Gastrocnemius medialis (tissue), 4 donors: ENCODE data around the gene GATAD1. TPM values are rescaled to one million over a fixed set of nuclear protein-coding genes. Genes with fewer than 3 reads are reported as not detected.

Source experiments
- ATAC-seq, 2 donors: fragments of 150-250 bp; one replicate each; pipeline ENCODE4 v1.9.1; 2016
- DNase-seq, 2 donors: peaks; one replicate each; pipeline ENCODE4 v3.0.0-alpha.2; 2019
- H3K27ac ChIP-seq, 4 donors: fragments of 200-600 bp; sonication (generic); 1 replicate in 1 of 4; 2 replicates in 3 of 4; pipeline ENCODE4 v1.5.1; 2016 to 2018; ENCODE audit warnings: mild to moderate bottlenecking in 2 of 4, moderate library complexity in 1 of 4
- H3K27me3 ChIP-seq, 3 donors: fragments of 200-600 bp; sonication (generic) in 2 of 3; 1 replicate in 1 of 3; 2 replicates in 2 of 3; pipeline versions ENCODE4 v1.5.1 to v1.6.0; 2016 to 2019; ENCODE audit warnings: mild to moderate bottlenecking in 1 of 3, moderate library complexity in 1 of 3
- H3K36me3 ChIP-seq, 2 donors: fragments of 200-600 bp; sonication (generic) in 1 of 2; one replicate each; pipeline ENCODE4 v1.5.1; 2017 to 2018
- H3K4me1 ChIP-seq, 2 donors: fragments of 200-600 bp; sonication (generic) in 1 of 2; one replicate each; pipeline ENCODE4 v1.5.1; 2016 to 2017; ENCODE audit warnings: mild to moderate bottlenecking in 2 of 2
- H3K4me3 ChIP-seq, 4 donors: fragments of 200-600 bp; sonication (generic) in 3 of 4; 1 replicate in 1 of 4; 2 replicates in 3 of 4; pipeline ENCODE4 v1.5.1; 2016 to 2019; ENCODE audit warnings: mild to moderate bottlenecking in 2 of 4
- H3K9me3 ChIP-seq, 3 donors: fragments of 200-600 bp; sonication (generic) in 2 of 3; 1 replicate in 1 of 3; 2 replicates in 2 of 3; pipeline ENCODE4 v1.5.1; 2016 to 2019
- POLR2A ChIP-seq, 2 donors: fragments of 450-650 bp; IDR thresholded peaks; one replicate each; pipeline ENCODE4 v1.6.1; 2017; ENCODE audit warnings: antibody characterized with exemption in 2 of 2, mild to moderate bottlenecking in 2 of 2, moderate library complexity in 2 of 2
- in situ Hi-C, 4 donors: fragments of 200-750 bp; cut with MboI; loops; one replicate each; pipeline versions ENCODE4 v1.15.0 to v1.8.0; 2017; ENCODE audit warnings: low sequenced_read_pairs in 4 of 4
- intact Hi-C: fragments of 100-400 bp; cut with DNase I; formaldehyde crosslinking; loops from one replicate; pipeline ENCODE4 v1.15.1; 2023; ENCODE audit warnings: low total_unique reads
- total RNA-seq, 4 donors: library from RNA; depleted of rRNA; stranded (reverse); fragments of >200 nt; gene quantifications; one replicate each; pipeline versions ENCODE4 v1.1.0 to v1.2.3, GENCODE V29; 2016
- TF ChIP-seq, protein P1 (sequence below), 5 experiments: fragments of 450-650 bp in 3 of 5; fragments of 200-600 bp in 2 of 5; sonication (generic) in 2 of 5; IDR thresholded peaks in 4 of 5; conservative IDR thresholded peaks in 1 of 5; 1 replicate in 4 of 5; 2 replicates in 1 of 5; pipeline ENCODE4 v1.5.1; 2016 to 2019; ENCODE audit warnings: antibody characterized with exemption in 5 of 5, mild to moderate bottlenecking in 3 of 5, moderate library complexity in 3 of 5

GATAD1 gene
- total RNA-seq, 4 donors from 2014 or later, result 7.3 to 29.8 (median 8.3) TPM

DNA sequence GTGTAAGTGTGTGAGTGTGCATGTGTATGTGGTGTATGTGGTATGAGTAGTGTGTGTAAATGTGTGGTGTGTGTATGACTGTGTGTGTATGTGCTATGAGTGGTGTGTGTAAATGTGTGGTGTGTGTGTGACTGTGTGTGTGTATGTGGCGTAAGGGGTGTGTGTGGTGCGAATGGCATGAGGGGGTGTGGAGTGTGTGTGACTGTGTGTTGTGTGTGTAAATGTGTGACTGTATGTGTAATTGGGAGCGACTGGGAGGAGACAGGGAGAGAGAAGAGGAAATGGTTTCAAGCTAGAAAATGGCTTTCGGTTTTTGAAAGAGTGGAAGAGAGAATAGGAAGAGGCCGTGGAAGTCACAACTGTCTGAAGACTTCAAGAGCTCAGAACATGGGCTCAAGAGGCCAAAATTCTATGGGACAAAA lies 23.6 kb upstream of the GATAD1 start:
- Histone ChIP-seq H3K4me3 (peak overlapping the region in 2 of 4 donors; percentile 57 to 83), H3K27ac (peak overlapping the region in 1 of 4 donors; percentile 69), H3K27me3 (peaks cover 0 to 5% (median 3%) of the 10 kb centered on the region in 3 donors), H3K36me3 (no peaks in the 10 kb centered on the region), H3K9me3 (no peaks in the 10 kb centered on the region), H3K4me1 (no peaks in the 10 kb centered on the region)
- ATAC-seq (no peak), DNase-seq (no peak)
- TF ChIP-seq POLR2A (IDR thresholded peaks at IDR 0.05), result no peak
- TF ChIP-seq, protein P1, sequence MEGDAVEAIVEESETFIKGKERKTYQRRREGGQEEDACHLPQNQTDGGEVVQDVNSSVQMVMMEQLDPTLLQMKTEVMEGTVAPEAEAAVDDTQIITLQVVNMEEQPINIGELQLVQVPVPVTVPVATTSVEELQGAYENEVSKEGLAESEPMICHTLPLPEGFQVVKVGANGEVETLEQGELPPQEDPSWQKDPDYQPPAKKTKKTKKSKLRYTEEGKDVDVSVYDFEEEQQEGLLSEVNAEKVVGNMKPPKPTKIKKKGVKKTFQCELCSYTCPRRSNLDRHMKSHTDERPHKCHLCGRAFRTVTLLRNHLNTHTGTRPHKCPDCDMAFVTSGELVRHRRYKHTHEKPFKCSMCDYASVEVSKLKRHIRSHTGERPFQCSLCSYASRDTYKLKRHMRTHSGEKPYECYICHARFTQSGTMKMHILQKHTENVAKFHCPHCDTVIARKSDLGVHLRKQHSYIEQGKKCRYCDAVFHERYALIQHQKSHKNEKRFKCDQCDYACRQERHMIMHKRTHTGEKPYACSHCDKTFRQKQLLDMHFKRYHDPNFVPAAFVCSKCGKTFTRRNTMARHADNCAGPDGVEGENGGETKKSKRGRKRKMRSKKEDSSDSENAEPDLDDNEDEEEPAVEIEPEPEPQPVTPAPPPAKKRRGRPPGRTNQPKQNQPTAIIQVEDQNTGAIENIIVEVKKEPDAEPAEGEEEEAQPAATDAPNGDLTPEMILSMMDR (IDR thresholded peaks at IDR 0.05 in 4 of 5, conservative IDR thresholded peaks at IDR 0.05 in 1 of 5), result no peak
- in situ Hi-C loops, result no loop called here
- intact Hi-C loops, result loop anchor here (1.0 to 10.0 kb wide), 3 partner anchors 24 to 1996 kb away; partner anchors contain the start of gene GATAD1

DNA sequence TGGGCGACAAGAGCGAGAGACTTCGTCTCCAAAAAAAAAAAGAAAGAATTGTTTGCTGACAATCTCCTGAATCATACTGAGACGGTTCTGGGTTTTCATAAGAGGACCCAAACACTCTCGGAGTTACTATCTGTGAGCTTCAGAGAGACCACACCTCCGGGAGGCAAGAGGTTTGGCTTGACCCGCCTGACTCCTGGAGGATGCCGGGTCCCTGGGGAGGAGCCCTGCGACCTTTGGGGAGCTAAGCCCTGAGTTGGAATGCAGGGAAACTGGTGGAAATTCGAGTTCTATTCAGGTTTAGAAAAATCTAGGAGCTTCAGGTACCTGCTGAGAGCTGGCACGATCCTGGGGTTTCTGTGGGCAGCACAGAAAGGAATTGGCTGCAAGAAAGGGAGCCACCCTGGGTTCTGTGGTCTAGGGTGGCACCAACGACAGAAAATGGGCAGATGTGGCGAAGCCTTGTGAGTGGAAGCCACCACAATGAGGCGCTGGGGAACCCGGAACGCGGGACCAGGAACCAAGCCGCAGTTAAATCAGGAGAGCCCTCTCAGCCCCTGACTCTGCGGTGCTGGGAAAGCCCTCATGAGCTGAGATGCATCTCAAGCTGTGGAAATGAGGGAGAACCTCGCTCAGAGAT lies 21.9 kb upstream of the GATAD1 start:
- TF ChIP-seq, protein P1 (IDR thresholded peaks at IDR 0.05 in 4 of 5, conservative IDR thresholded peaks at IDR 0.05 in 1 of 5), result no peak
- no peak for TF ChIP-seq POLR2A (IDR thresholded peaks at IDR 0.05)
- in situ Hi-C loops (no loop called here), intact Hi-C loops (loop anchor here (10.0 kb wide), 1 partner anchor 629 kb away; no protein-coding TSS in a partner anchor)
- no peaks in the 10 kb centered on the region for H3K9me3 ChIP-seq
- H3K4me3 ChIP-seq, result no peak overlapping the region
- no peak for DNase-seq
- no peaks in the 10 kb centered on the region for H3K36me3 ChIP-seq
- H3K4me1 ChIP-seq, result no peaks in the 10 kb centered on the region
- no peak overlapping the region for H3K27ac ChIP-seq
- ATAC-seq, result no peak
- peaks cover 0 to 5% (median 3%) of the 10 kb centered on the region in 3 donors for H3K27me3 ChIP-seq

GRCh38 chr7:92427193-92427592 lies 20.1 kb upstream of the GATAD1 start:
- Histone ChIP-seq H3K9me3 (no peaks in the 10 kb centered on the region), H3K36me3 (no peaks in the 10 kb centered on the region), H3K27me3 (peaks cover 0 to 5% (median 3%) of the 10 kb centered on the region in 3 donors), H3K27ac (no peak overlapping the region), H3K4me1 (no peaks in the 10 kb centered on the region), H3K4me3 (no peak overlapping the region)
- in situ Hi-C loops, result no loop called here
- intact Hi-C loops, result loop anchor here (10.0 kb wide), 1 partner anchor 628 kb away; no protein-coding TSS in a partner anchor
- DNase-seq, result no peak
- TF ChIP-seq POLR2A (IDR thresholded peaks at IDR 0.05), result no peak
- TF ChIP-seq, protein P1 (IDR thresholded peaks at IDR 0.05 in 4 of 5, conservative IDR thresholded peaks at IDR 0.05 in 1 of 5), result no peak
- ATAC-seq, result no peak

DNA sequence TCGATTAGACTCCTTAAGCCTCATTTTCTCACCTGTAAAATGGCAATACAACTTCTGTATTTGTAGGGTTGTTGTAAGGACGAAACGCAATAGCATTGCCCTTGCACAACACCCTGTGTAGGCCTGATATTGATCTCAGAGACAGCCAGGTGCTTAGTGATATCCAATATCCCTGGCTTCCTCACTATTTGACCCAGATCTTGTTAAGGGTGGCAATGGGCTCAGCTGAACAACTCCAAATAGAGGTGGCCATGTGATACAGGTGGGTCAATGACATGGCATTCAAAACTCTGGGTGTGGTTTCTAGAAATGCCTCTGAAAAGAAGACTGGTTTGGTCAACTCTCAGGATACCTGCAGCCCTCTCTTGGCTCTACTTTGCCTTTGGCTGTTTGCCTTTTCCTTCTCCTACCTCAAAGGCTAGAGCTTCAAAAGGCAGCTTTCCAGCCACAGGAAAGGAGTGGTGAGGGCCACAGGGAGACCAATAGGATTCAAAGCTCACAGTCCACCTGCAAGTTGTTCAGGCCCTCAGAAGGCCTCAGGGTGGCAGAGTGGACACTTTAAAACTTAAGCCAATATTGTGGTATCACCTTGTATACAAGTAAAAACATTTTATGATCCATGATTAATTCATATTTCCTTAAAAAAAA lies 14.9 kb upstream of the GATAD1 start:
- intact Hi-C loops (no loop called here), in situ Hi-C loops (no loop called here)
- Histone ChIP-seq H3K9me3 (no peaks in the 10 kb centered on the region), H3K27me3 (no peaks in the 10 kb centered on the region), H3K4me3 (no peak overlapping the region), H3K36me3 (no peaks in the 10 kb centered on the region), H3K27ac (no peak overlapping the region), H3K4me1 (no peaks in the 10 kb centered on the region)
- ATAC-seq, result no peak
- TF ChIP-seq POLR2A (IDR thresholded peaks at IDR 0.05), result no peak
- TF ChIP-seq, protein P1 (IDR thresholded peaks at IDR 0.05 in 4 of 5, conservative IDR thresholded peaks at IDR 0.05 in 1 of 5), result no peak
- no peak for DNase-seq
